HG03097 (cell line): ENCODE measurements around the gene FTHL17.

Experiments
- ATAC-seq: cut with Tn5 transposase; IDR thresholded peaks from one replicate; pipeline ENCODE4 v1.9.1; 2021; ENCODE audit not compliant: unreplicated experiment, low FRiP score

FTHL17 gene

GRCh38 chrX:31039327-31039711 is 32.5 kb downstream of the FTHL17 start:
- no peak for ATAC-seq

- ATAC-seq = peak; percentile 67
Measured at GRCh38 chrX:31038575-31039326, 33.1 kb downstream of the FTHL17 start.

- ATAC-seq = peak; percentile 69
Measured at GRCh38 chrX:31036895-31037294, 34.9 kb downstream of the FTHL17 start.

GRCh38 chrX:31027351-31027750 is 44.5 kb downstream of the FTHL17 start:
- no peak for ATAC-seq

- no peak for ATAC-seq
Measured at GRCh38 chrX:31024866-31025265, 47.0 kb downstream of the FTHL17 start.

GRCh38 chrX:31021537-31021936 is 50.3 kb downstream of the FTHL17 start:
- ATAC-seq = no peak
